Nephron progenitor cell (in vitro differentiated cells): Measurements from ENCODE around the gene GOLGA5.
A peak's percentile ranks its signal among the peaks of the same experiment; 100 is the strongest.

ENCODE experiments used
- DNase-seq: peaks from one replicate; pipeline ENCODE4 v3.0.0; 2021
- H3K27ac Mint-ChIP-seq: 2 replicates; pipeline ENCODE4 v1.8.0; 2021; ENCODE audit warnings: mild to moderate bottlenecking, moderate library complexity, mixed read lengths
- H3K27me3 Mint-ChIP-seq: 2 replicates; pipeline ENCODE4 v1.8.0; 2021; ENCODE audit warnings: mild to moderate bottlenecking, low read depth, mixed read lengths; ENCODE audit not compliant: poor library complexity
- H3K36me3 Mint-ChIP-seq: 2 replicates; pipeline ENCODE4 v1.8.0; 2021; ENCODE audit warnings: low read depth, mixed read lengths
- H3K4me1 Mint-ChIP-seq: 2 replicates; pipeline ENCODE4 v1.8.0; 2021; ENCODE audit warnings: mixed read lengths
- H3K4me3 Mint-ChIP-seq: 2 replicates; pipeline ENCODE4 v1.8.0; 2021; ENCODE audit warnings: mild to moderate bottlenecking, moderate library complexity, mixed read lengths
- H3K9me3 Mint-ChIP-seq: 2 replicates; pipeline ENCODE4 v1.8.0; 2021; ENCODE audit warnings: mild to moderate bottlenecking, moderate library complexity, mixed read lengths
- CTCF ChIP-seq: fragments of 200-600 bp; sonication (generic); IDR thresholded peaks from 2 replicates; pipeline ENCODE4 v1.5.0; 2021; ENCODE audit warnings: antibody characterized with exemption

Gene GOLGA5

GRCh38 chr14:92787554-92787953, 6.6 kb upstream of the GOLGA5 start:
- H3K9me3 Mint-ChIP-seq: peaks cover 54% of the 10 kb centered on the region
- H3K27me3 Mint-ChIP-seq: peaks cover 25% of the 10 kb centered on the region

GRCh38 chr14:92789457-92790089, 4.5 kb upstream of the GOLGA5 start:
- H3K27me3 Mint-ChIP-seq: peaks cover 21% of the 10 kb centered on the region
- H3K4me1 Mint-ChIP-seq: peaks cover 5% of the 10 kb centered on the region
- no peak for DNase-seq
- H3K9me3 Mint-ChIP-seq: peaks cover 65% of the 10 kb centered on the region
- peaks cover 5% of the 10 kb centered on the region for H3K36me3 Mint-ChIP-seq
- no peak for TF ChIP-seq CTCF
- H3K4me3 Mint-ChIP-seq: no peak overlapping the region
- H3K27ac Mint-ChIP-seq: no peak overlapping the region

More at GRCh38 chr14:92787554-92787953, 6.6 kb upstream of the GOLGA5 start:
- DNase-seq: no peak
- Mint-ChIP-seq H3K27ac (no peak overlapping the region), H3K4me1 (peaks cover 6% of the 10 kb centered on the region), H3K36me3 (peaks cover 5% of the 10 kb centered on the region), H3K4me3 (no peak overlapping the region)
- no peak for TF ChIP-seq CTCF

- Mint-ChIP-seq H3K9me3 (peaks cover 50% of the 10 kb centered on the region), H3K4me3 (no peak overlapping the region), H3K4me1 (peaks cover 18% of the 10 kb centered on the region), H3K27me3 (peaks cover 18% of the 10 kb centered on the region), H3K36me3 (peaks cover 13% of the 10 kb centered on the region), H3K27ac (no peak overlapping the region)
- no peak for TF ChIP-seq CTCF
- no peak for DNase-seq
These were observed 1.2 kb upstream of the GOLGA5 start for GRCh38 chr14:92792885-92793284.

- peak overlapping the region; percentile 99 for H3K27ac Mint-ChIP-seq
- H3K36me3 Mint-ChIP-seq: peaks cover 20% of the 10 kb centered on the region
- peaks cover 14% of the 10 kb centered on the region for H3K27me3 Mint-ChIP-seq
- H3K4me3 Mint-ChIP-seq: peak overlapping the region; percentile 97
- peaks cover 18% of the 10 kb centered on the region for H3K4me1 Mint-ChIP-seq
- TF ChIP-seq CTCF: no peak
- DNase-seq: peak; percentile 41
- peaks cover 39% of the 10 kb centered on the region for H3K9me3 Mint-ChIP-seq
These were observed 439 bp downstream of the GOLGA5 start for GRCh38 chr14:92794547-92794941.

GRCh38 chr14:92794961-92795360, 856 bp downstream of the GOLGA5 start:
- Mint-ChIP-seq H3K9me3 (peaks cover 34% of the 10 kb centered on the region), H3K27me3 (peaks cover 10% of the 10 kb centered on the region), H3K4me3 (peak overlapping the region; percentile 97)

More at GRCh38 chr14:92794961-92795360, 856 bp downstream of the GOLGA5 start:
- Mint-ChIP-seq H3K4me1 (peaks cover 21% of the 10 kb centered on the region), H3K27ac (peak overlapping the region; percentile 99), H3K36me3 (peaks cover 20% of the 10 kb centered on the region)
- TF ChIP-seq CTCF: no peak
- DNase-seq: no peak
